22Rv1 (cell line): ENCODE measurements around the gene CAMK2D.

Source experiments
- H3K27ac ChIP-seq: fragments of 450-650 bp; 2 replicates; pipeline ENCODE4 v1.5.1; 2017
- CTCF ChIP-seq: fragments of 450-650 bp; IDR thresholded peaks from 2 replicates; pipeline ENCODE4 v1.5.1; 2017; ENCODE audit warnings: mild to moderate bottlenecking
- ZFX ChIP-seq: fragments of 450-650 bp; IDR thresholded peaks from 2 replicates; pipeline ENCODE4 v1.6.1; 2017; ENCODE audit warnings: antibody characterized with exemption, borderline replicate concordance

Gene CAMK2D

GRCh38 chr4:113469023-113469390 is 292.5 kb downstream of the CAMK2D start:
- no peak for TF ChIP-seq ZFX
- no peak for TF ChIP-seq CTCF

GRCh38 chr4:113468165-113469022 is 293.1 kb downstream of the CAMK2D start:
- no peak for TF ChIP-seq CTCF
- TF ChIP-seq ZFX: no peak

More at GRCh38 chr4:113469023-113469390, 292.5 kb downstream of the CAMK2D start:
- no peak overlapping the region for H3K27ac ChIP-seq

GRCh38 chr4:113467581-113467980 is 294.0 kb downstream of the CAMK2D start:
- no peak overlapping the region for H3K27ac ChIP-seq
- TF ChIP-seq CTCF (no peak), ZFX (no peak)

More at GRCh38 chr4:113468165-113469022, 293.1 kb downstream of the CAMK2D start:
- H3K27ac ChIP-seq: no peak overlapping the region

GRCh38 chr4:113462286-113462685 is 299.3 kb downstream of the CAMK2D start:
- H3K27ac ChIP-seq: no peak overlapping the region
- TF ChIP-seq ZFX (no peak), CTCF (no peak)

- TF ChIP-seq ZFX (no peak), CTCF (no peak)
- no peak overlapping the region for H3K27ac ChIP-seq
Measured at GRCh38 chr4:113461281-113461680, 300.3 kb downstream of the CAMK2D start.

GRCh38 chr4:113457886-113458285 is 303.7 kb downstream of the CAMK2D start:
- no peak overlapping the region for H3K27ac ChIP-seq
- no peak for TF ChIP-seq CTCF
- no peak for TF ChIP-seq ZFX

- no peak for TF ChIP-seq CTCF
- no peak for TF ChIP-seq ZFX
- no peak overlapping the region for H3K27ac ChIP-seq
Measured at GRCh38 chr4:113457121-113457520, 304.4 kb downstream of the CAMK2D start.
